GM19023 (cell line): ENCODE measurements around the gene CXCL12.

ENCODE experiments used
- ATAC-seq: cut with Tn5 transposase; IDR thresholded peaks from one replicate; pipeline ENCODE4 v1.9.1; 2021; ENCODE audit warnings: mild to moderate bottlenecking, moderate library complexity; ENCODE audit not compliant: unreplicated experiment

The CXCL12 gene

DNA sequence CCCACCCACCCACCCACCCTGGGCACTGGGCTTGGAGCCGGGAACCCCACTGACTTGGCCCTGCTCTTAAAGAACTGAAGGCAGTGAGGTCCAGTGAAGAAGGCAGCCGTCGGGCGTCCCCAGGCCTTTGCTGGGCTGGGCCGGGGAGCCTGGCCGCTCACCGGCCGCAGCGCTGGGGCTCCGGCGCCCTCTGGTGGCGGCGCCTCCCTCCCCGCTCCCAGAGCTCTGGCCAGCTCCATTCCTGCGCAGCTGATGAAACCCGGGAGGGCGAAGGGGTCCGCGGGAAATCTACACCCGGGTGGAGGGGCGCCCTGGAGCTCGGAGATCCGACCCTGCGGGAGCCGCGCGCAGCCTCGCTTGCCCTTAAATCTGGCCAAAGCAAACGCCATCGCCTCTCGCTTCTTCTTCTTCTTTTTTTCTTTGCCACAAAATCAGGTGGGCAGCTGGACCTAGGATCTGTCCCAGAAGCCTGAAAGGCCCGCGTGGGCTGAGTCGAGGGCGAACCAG, 1.7 kb upstream of the CXCL12 start:
- no peak for ATAC-seq

DNA sequence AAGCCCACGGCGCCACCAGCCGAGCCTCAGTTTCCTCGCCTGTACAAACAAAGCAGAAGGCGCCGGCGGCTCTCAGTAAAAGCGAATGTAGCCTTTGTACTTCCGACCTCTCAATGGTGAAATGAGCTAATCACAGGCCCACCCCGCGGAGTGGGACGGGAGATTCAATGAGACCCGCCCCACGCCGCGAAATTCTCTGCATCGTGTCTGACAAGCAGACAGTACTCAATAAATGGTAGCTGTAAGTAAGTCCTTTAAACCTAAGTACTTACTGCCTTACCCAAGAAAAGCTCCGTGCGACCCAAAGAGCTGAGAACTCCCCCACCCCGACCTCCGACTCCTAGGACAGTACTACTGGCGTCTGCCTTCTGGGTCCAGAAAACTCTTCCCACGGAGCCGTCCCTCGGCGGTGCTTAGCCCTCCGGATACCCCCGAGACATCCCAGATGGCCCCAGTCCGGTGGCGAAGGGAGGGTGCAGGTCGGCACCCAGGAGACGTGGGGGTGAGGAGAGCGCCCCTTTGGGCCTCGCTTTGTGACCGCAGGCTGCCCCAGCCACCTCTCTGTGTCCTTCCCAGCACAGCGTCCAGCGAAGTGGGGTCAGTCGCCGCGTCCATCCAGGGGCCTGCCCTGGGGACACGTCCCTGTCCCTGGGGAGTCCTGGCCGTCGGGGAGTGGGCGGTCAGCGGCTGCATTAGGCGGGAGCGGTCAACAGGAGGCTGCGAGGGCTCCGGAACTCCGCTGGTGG, 972 bp upstream of the CXCL12 start:
- ATAC-seq, result no peak

DNA sequence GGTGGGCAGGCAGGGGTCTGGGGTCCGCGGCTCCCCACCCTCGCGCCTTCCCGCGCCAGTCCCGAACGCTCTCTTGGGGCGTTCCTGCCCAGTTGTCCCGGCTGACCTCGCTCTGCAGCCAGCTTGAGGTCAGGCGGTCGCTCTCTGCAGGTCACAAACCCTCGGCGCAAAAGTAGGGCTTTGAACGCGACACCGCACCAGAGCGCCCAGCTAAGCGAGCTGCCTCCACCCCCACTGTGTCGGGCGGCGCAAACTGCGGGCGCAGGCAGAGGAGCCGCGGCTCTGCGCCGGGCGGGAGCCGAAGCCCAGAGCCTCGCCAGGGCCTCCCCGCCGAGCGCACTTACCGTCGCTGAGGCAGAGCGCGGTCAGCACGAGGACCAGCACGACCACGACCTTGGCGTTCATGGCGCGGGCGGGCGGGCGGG, 284 bp downstream of the CXCL12 start:
- ATAC-seq, result no peak

DNA sequence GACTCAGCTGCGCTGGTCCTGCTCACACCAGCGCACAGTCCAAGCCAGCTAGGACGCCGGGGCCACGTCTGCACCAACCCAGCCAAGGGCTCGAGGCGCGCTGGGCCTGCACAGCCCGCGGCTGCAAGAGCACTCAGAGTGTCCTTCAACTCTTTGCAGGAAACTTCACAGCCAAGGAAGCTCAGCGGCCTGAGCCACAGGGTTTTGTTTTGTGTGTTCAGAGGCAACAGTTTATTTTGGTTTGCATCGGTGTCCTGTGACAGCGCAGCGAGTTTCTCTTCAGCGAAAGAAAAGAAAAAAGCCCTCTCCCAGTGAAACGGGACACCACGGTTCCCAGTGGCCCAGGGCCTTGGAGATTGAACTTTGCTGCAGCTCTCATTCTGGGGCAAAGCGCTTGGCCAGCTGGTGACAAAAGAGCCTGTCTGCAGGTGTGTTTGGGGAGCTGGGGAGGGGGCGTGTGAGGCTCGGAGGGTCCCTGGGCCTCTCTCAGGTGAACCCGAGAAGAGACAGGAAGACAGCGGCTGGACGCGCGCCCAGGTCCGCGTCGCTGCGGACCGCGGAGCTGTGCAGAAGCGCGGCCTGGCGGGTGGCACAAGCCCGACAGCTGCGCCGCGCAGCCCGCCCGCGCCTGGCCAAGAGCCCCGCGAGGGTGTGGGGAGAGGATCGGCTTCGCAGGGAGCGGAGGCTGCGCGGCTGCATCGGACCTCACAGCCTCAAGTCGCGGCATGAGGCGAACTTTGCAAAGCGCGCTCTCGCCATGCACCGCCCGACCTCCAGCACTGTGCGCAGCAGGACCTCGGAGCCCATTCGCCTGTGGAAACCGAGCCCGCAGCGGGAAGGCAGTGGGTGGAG, 922 bp downstream of the CXCL12 start:
- no peak for ATAC-seq

DNA sequence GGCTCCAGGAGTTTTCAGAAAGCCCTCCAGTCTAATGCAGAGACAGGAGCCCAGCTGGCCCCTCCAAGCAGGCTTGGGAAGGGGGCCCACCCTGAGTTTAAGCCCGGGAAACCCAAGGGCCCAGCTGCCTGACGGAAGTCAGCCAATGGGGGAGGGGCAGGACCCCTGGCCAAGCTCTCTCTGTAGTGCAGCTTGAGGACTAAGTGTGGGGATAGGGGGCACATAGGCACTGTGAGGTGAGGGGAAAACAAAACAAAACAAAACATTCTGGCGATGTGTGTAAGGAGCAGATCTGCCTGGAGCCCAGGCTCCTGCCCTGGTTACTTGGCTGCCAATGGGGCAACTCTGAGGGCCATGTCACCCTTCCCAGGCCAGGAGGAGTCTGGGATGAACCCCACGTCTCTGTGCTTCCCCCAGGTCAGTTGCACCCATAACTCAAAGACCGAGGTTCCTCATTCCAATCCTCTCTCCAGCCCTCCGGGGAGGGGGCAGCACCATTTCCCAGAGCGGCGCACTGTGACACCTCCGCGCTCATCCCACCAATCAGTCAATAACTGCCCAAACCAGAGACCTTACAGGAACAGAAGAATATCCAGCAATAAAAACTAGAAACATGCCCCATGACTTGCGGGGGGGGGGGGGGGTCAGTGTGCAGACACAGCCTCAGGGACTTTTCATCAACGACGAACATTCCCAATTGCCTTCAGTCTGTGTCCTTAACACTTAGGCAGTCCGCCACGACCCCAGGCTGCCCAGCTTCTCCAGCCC, 1.7 kb downstream of the CXCL12 start:
- ATAC-seq, result no peak

DNA sequence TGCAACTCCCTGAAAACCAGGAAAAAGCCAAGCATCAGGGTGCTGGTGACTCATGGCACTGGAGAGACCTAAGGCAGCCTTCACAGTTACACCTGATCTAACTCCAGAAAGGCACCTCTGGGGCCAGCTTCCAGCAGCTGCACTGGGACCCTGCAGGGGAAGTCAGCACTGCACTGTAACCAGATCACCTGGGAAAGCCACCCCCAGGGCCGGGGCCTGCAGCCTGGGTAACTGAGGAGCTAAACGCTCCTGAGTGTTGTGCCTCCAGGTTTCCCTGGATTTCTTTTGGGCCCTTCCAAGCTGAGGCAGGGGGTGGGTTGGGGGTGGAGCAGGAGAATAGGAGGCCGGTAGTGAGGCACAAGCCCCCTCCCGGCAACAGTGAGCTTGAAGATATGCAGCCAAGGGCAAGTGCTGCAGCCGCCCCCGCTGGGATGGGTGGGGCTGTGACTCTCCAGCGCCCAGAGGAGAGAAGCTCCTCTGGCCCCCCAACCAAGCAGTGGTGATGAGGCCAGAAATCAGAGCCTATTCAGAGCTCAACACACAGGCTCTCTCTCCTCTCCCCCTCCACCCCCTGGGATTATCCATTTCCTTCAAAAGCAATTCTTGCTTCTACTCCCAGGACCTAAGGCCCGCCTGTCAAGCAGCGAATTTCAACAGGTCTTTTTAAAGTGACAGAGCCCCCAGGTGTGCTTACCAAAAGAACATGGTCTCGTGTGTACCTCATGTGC, 2.6 kb downstream of the CXCL12 start:
- no peak for ATAC-seq

DNA sequence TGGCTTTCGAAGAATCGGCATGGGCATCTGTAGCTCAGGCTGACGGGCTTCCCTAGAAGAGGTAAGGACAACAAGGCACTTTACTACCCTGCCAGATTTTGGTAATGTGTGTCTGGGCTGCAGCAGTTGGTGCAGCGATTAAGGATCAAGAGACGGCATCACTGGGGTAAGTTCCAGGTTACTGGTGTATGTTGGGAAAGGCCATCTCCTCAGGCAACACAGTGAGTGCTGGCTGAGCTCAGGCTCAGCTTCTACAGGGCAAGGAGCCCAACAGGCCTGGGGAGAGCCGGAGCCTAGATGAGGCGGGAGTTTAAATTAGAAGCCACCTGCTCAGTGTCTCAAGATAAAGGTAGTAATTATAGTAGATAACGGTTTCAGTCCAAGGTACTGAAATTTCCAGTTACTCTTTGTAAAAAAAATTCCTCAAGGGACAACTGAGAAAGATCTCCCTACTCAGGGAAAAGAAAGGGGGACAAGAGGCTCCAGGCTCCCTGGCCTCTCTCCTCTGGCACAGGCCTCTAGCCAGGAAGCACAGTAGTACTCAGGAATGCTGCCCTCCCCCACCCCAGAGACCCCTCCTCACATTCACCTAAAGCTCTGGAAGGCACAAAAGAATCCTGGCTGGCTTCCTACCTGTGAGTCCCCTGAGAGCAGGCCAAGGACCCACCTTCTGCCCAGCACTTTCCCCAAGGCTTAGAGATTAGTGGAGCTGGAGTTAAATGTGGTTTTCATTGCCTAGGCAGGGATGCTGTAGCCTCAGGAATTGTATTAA, 3.9 kb downstream of the CXCL12 start:
- ATAC-seq, result no peak

DNA sequence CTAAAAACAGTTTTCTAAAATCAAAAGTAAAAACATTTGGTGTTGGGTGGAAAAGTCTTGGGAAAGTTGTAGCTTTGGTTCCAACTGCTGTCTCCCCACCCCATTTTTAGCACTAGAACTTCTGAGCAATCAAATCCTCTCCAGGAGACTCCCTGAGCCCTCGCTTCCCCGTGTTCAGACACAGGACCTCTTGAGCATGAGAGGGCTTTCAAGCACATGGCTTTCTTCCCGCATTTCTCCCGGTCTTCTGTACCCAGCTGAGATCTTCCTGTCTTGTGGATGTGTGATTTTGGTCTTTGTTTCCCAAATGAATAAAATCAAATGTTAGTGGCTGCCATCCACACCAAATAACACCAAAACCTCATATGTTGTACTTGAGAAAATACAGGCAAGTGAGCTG, 5.0 kb downstream of the CXCL12 start:
- ATAC-seq, result no peak

DNA sequence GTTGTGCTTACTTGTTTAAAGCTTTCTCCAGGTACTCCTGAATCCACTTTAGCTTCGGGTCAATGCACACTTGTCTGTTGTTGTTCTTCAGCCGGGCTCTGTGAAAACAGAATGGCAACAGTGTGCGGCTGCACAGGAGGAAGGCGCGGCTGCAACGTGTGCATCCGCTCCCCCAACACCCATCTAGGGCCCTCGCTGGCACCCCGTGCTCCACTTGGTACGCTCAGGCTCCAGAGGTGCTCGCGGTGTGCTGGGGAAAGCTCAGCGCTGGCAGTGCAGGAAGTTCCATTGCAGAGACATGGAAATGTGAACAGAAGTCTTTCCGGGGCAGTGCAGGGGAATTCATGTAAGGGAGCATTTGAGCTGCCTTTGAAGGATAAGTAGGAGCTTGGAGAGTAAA, 6.3 kb downstream of the CXCL12 start:
- no peak for ATAC-seq

DNA sequence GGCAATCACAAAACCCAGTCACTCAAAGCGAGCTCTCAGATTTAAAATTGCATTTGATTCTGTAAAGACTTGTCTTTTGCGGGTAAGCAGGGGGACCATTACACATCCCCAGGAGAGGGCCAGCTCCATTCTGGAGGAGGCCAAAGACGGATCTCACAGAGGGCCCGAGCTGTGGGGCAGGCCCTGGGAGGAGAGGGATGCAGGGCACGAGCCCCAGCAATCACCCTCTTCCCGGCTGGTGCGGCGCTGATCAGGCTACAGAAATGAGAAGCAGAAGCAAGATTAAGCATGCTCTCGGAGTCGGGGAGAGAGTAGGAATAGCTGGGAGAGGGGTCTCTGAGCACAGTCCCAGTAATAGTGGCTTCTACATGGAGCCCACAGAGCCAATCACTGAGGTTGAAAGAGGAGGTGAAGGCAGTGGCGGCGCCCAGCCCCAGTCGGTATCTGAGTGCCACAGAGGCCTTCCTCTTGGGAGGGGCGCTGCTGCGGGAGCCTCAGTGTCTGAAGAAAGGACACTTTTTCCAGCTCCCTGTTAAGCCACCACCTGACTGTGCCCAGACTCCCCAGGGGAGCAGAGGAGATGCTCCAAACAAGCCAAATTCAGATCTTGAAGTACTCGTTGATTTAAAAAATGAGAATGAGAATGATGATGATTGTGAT, 7.1 kb downstream of the CXCL12 start:
- ATAC-seq, result no peak

DNA sequence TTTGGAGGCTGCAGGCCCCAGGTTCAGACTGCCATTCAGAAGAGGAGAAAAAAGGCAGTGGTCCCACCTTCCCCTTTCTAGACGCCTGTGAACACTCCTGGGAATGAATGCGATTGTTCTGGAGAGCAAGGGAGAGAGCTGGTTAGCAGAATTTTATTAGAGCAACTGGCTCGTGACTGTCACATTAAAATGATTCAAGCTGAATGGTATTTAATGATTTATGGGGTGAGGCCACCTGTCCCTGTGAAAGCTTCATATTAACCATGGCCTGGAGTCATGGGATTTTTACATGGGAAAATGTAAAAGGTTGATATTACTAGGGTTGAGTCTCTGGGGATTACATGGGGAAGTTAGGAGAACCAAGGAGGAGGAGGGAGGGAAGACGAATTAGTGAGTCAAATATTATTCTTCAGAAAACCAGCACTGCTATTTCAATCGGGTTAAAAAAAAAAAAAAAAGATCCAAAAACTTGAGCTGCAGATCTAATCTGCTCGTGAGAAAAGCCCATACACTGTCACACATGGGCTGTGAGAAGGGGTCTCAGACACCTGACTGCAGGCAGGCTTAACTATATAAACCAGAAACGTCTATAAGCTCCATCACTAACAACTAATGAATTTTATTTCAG, 8.3 kb downstream of the CXCL12 start:
- no peak for ATAC-seq

DNA sequence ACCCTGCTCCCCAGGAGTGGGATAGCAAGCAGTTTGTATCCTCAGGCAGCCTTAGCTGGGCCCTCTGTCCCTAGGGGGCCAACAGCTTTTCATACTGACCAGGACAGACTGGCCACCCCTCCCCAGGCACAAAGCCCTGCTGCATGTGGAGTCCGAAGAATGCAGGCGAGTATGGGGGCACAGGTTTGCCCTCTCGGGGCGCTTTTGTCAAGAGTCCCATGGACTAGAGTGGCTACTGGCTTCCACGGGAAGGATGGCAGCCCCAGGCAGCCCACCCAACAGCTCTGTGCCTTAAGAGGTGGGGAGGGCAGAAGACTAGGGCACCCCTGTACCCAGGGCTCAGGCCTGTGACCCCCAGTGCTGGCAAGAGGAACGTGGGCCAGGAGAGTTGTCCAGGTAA, 10.7 kb downstream of the CXCL12 start:
- no peak for ATAC-seq

DNA sequence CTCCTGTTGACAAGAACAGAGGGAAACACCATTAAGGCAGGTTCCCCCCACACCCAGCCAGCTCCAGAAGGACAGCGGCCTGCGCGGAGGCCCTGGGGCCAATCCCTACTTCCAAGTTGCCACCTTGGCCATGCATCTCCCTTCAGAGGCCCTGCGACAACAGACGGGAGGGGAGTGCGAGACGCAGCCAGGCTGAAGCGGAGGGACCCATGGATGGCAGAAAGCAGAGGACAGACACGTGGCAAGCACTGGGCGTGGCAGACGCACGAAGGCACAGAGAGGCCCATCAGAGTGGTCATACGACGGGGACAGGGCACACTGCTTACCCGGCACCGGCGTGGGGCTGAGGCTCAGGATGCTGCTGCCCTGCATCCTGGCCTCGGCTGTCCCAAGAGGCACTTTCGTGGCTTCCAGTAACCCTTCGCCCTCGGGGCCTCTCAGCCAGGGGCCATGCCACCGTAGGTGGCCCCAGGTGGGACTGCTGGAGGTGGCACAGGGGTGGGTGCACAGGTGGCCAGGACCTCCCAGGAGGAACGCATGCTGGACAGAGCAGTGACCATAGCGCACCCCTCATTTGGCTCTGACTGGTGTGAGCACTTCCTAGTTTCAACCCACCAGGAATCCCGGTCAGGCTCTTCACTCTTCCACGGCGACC, 11.4 kb downstream of the CXCL12 start:
- ATAC-seq, result no peak

DNA sequence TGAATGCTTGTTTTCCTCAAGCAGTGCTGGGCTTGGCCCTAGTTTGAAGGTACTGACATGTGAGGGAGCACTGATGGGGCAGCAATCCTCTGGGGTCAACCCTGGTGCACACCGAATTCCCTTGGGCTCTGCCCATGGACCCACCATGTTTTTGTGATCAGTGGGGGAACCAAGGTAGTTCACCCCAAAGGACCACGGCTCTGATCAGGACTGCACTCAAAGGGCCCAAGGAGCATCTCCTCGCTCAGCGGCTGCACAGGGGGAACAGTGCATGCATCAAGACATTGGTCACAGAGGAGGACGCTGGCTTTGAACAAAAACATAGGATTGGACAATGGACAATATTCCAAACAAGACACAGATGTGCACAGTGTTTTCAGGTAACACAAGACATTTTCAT, 12.7 kb downstream of the CXCL12 start:
- ATAC-seq, result no peak

DNA sequence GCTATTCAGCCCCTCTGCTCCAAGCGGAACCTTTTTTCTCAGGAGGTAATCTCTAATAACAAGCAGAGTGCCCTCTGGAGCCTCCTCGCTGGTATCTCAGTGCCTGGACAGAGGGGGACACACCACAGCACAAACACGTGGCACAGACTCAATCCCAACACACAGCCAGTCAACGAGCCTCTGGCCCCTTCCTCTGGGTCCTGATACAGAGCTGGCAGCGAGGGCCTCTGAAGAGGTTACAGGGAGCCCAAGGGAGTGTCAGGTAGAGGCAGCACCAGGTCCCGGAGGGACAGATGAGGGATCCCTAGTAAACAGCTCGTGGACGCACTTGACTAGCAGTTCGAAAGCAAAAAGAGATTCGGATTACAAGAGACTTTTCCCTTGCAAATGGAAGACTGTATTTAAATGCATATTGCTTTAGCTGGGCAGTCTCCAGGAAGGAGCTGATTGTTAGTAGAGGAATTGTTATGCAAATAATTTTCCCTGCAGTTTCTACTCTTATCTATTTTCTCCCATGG, 14.1 kb downstream of the CXCL12 start:
- no peak for ATAC-seq

DNA sequence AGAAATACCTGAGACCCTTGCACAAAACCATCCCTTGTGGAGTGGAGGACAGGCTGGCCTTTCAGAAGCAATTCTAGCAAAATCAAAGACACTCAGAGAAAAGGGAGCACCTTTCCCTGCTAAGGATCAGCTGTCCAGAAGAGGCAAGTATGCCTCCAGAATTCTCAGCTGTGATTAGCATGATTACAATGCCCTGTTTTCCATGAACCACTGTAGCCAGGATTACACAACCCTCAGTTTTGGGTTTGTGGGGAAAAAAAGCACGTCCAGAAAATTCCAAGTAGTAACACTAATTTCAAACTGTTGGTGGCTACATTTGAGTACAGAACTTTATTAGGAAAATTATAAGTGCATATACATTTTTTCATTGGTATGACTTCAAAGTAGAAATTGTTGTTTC, 15.0 kb downstream of the CXCL12 start:
- no peak for ATAC-seq

DNA sequence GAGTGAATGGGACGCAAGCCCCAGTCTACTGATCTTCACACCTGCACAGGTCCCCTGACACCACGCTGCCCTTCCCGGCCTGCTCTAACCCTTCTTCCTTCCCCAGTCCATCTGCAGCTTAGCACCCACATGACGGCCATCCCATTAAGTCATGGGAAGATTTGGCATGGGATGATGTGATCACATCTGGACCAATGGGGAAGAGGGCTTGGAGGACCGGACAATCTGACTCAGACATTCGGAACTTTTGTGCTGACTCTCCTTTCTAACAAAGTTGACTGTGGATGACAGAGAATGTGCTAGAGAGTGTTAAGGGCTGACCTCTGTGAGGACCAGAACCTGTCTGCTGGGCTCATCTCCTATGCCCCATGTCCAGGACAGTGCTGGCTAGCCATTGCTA, 15.6 kb downstream of the CXCL12 start:
- ATAC-seq, result no peak

DNA sequence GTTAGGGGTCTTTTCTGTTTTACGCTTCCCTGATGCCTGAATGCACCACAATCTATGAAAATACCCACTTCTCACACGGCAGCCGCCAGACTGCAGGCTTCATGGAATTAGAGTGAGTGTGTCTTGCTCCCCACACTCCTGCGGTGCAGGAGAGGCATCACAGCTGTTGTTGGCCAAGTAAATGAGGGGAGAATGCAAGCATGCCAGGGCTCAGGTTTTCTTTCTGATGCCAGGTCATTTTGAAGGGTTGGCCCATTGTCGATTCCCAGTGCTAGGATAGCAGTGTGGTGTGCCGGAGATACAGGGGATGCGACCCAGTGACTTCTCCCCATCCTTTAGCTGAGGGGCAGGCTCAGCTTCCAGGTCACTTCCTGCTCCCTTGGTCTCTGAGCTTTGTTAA, 16.3 kb downstream of the CXCL12 start:
- no peak for ATAC-seq
